ENCODE data around the gene C5orf58.

GRCh38 chr5:170294556-170294955 lies 61.8 kb downstream of the C5orf58 start:
- TF ChIP-seq CTCF (IDR thresholded peaks at IDR 0.05; ENCODE audit: poor library complexity, severe bottlenecking) (no peak), MXI1 (conservative IDR thresholded peaks at IDR 0.05; ENCODE audit: poor library complexity, severe bottlenecking) (no peak), EZH2 (IDR thresholded peaks at IDR 0.05; ENCODE audit: borderline replicate concordance, insufficient read depth, low read length, poor library complexity, severe bottlenecking) (no peak)
